GM12801 (cell line): Measurements from ENCODE around the gene JPT2.

Source experiments
- CTCF ChIP-seq: IDR thresholded peaks from one replicate; pipeline ENCODE4 v1.5.1; 2011; ENCODE audit warnings: control low read depth; ENCODE audit not compliant: insufficient read length; ENCODE audit errors: extremely low read depth

Gene JPT2

GRCh38 chr16:1726661-1727502 lies 48.8 kb downstream of the JPT2 start:
- TF ChIP-seq CTCF: no peak

DNA sequence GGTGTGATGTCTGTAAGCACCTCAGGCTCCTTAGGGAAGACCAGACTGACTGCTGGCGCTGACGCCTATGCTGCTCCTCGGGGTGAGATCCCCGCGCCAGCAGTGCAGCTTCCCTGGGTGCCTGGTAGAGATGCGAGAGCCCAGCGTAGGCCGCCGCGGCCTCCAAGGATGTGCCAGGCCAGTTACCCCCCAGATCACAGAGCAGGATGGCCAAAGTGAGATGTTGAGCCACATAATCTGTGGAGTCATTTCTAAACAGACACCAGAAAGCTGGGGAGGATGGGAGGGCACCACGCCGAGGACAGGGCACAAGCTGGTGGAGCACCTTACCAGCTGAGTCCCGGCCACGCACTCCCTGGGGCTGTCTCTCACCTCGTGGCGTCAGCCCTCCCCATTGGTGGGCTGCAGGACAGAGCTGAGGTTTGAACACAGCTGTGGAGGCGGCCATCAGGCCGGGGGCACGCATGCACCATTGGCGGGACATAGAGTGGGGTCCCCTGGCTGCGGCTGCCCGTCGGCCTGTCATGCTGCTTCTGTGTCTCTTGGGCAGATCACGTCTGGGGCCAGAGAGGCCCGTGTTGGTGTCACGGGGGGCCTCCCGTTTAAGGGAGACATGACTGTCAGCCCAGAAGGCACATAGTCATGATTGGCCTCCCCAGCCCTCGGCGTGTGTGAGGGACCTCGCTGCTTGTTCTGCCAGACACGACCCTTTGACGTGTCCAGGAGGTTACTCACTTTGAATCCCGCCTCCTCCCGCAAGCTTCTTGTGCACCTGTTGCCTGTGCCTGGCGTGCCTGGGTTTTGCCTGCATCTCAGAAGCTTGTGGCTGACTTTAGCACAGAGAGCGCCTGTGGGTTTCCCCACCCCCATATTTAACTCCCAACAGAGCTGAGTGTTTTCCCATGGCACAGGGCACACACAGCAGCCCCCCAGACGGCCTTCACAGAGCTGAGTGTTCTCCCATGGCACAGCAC lies 49.9 kb downstream of the JPT2 start:
- no peak for TF ChIP-seq CTCF

- TF ChIP-seq CTCF: no peak
These were observed 50.9 kb downstream of the JPT2 start for GRCh38 chr16:1729026-1729425.

GRCh38 chr16:1729445-1729844 lies 51.4 kb downstream of the JPT2 start:
- no peak for TF ChIP-seq CTCF

DNA sequence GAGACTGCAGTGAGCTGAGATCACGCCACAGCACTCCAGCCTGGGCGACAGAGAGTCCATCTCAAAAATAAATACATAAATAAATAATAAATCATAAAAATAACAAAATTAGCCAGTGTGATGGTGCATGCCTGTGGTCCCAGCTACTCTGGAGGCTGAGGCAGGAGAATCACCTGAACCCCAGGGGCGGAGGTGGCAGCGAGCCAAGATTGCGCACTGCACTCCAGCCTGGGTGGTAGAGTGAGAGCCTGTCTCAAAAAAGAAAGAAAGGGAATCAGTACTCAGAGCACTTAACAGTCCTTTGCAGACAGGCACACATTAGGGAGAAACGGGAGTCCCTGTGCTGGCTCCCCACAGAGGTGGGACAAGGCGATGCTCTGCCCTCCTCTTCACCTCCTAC lies 53.0 kb downstream of the JPT2 start:
- no peak for TF ChIP-seq CTCF

GRCh38 chr16:1731603-1732002 lies 53.5 kb downstream of the JPT2 start:
- no peak for TF ChIP-seq CTCF

GRCh38 chr16:1732071-1732470 lies 54.0 kb downstream of the JPT2 start:
- TF ChIP-seq CTCF: no peak
